CD4-positive, CD25-positive, alpha-beta regulatory T cell (primary cell): ENCODE results near the gene SMCHD1. TPM values are rescaled to one million over a fixed set of nuclear protein-coding genes. Genes with fewer than 3 reads are reported as not detected.

Experiments
- ATAC-seq, 2 donors: fragments of 150-1000 bp; cut with Tn5 transposase; one replicate each; pipeline ENCODE4 v1.10.0; 2021; ENCODE audit warnings: low read depth in 2 of 2, moderate number of reproducible peaks in 2 of 2, moderate library complexity in 1 of 2
- DNase-seq, 3 donors: peaks; one replicate each; pipeline versions ENCODE4 v3.0.0 to v3.0.0-alpha.2; 2012 to 2022; ENCODE audit warnings: mixed read lengths in 1 of 3
- H3K27ac ChIP-seq: one replicate; pipeline ENCODE4 v1.7.0; 2013; ENCODE audit warnings: mild to moderate bottlenecking, low read length; ENCODE audit not compliant: insufficient read depth, poor library complexity, severe bottlenecking
- H3K27me3 ChIP-seq: one replicate; pipeline ENCODE4 v1.7.0; 2013; ENCODE audit warnings: low read length; ENCODE audit not compliant: control insufficient read depth, insufficient read depth
- H3K36me3 ChIP-seq: one replicate; pipeline ENCODE4 v1.7.0; 2013; ENCODE audit warnings: mild to moderate bottlenecking, low read length, moderate library complexity; ENCODE audit not compliant: control insufficient read depth, insufficient read depth
- H3K4me1 ChIP-seq: 2 replicates; pipeline ENCODE4 v1.7.0; 2013; ENCODE audit warnings: mild to moderate bottlenecking, low read length; ENCODE audit not compliant: insufficient read depth, control insufficient read depth, poor library complexity, severe bottlenecking
- H3K4me3 ChIP-seq: one replicate; pipeline ENCODE4 v1.7.0; 2013; ENCODE audit warnings: low read depth, mild to moderate bottlenecking, low read length, moderate library complexity
- H3K9me3 ChIP-seq, 2 experiments: 1 replicate in 1 of 2; 2 replicates in 1 of 2; pipeline ENCODE4 v1.7.0; 2013; ENCODE audit warnings: low read length in 2 of 2, mild to moderate bottlenecking in 1 of 2, moderate library complexity in 1 of 2; ENCODE audit not compliant: control insufficient read depth in 2 of 2
- H3K27ac Mint-ChIP-seq, 3 donors: one replicate each; pipeline ENCODE4 v1.8.0; 2020 to 2022; ENCODE audit warnings: mild to moderate bottlenecking in 3 of 3, mixed read lengths in 3 of 3, moderate library complexity in 2 of 3
- H3K27me3 Mint-ChIP-seq: one replicate; pipeline ENCODE4 v1.8.0; 2022; ENCODE audit warnings: mild to moderate bottlenecking, mixed read lengths
- H3K36me3 Mint-ChIP-seq: one replicate; pipeline ENCODE4 v1.8.0; 2020; ENCODE audit warnings: mixed read lengths
- H3K4me1 Mint-ChIP-seq, 4 donors: one replicate each; pipeline ENCODE4 v1.8.0; 2020 to 2022; ENCODE audit warnings: mixed read lengths in 4 of 4, mild to moderate bottlenecking in 1 of 4
- H3K4me3 Mint-ChIP-seq, 4 donors: one replicate each; pipeline ENCODE4 v1.8.0; 2020 to 2022; ENCODE audit warnings: mild to moderate bottlenecking in 4 of 4, mixed read lengths in 4 of 4, moderate library complexity in 3 of 4
- H3K9me3 Mint-ChIP-seq, 7 donors: one replicate each; pipeline ENCODE4 v1.8.0; 2020 to 2022; ENCODE audit warnings: mixed read lengths in 7 of 7, mild to moderate bottlenecking in 3 of 7, moderate library complexity in 2 of 7
- polyA plus RNA-seq, 4 donors: library from polyadenylated mRNA; unstranded; fragments of 300-500 nt; fragmentation: Illumina TruSeq; gene quantifications; one replicate each; pipeline ENCODE4 v1.2.3, GENCODE V29; 2021
- total RNA-seq: library from RNA; stranded (reverse); gene quantifications from one replicate; pipeline ENCODE4 v1.2.3, GENCODE V29; 2022

SMCHD1 gene
- total and polyA plus RNA-seq, 5 donors from 2014 or later = 59.1 to 671 (median 66.2) TPM

DNA sequence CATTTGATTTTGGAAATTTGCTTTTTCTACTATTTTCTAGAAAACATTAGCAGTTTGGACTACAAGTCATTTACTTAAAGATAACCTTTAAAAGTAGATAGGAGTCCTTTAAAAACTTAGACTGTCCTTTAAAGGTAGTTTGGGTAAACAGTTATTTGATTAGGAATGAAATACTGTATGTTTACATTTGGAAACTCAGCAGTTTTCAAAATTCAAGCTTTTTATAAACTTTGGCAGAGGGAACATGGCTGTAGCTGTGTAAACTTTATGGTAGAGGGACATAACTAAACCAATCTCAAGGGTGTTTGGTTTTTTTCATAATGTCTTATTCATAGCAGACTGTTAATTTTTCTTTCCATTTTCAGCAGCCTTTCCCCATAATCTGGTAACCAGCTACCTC lies 90.7 kb downstream of the SMCHD1 start:
- H3K27me3 ChIP-seq = no peaks in the 10 kb centered on the region
- H3K4me1 Mint-ChIP-seq = peaks cover 28 to 50% (median 38%) of the 10 kb centered on the region in 4 donors
- no peak overlapping the region for H3K4me3 Mint-ChIP-seq
- ATAC-seq = no peak
- no peaks in the 10 kb centered on the region for H3K27me3 Mint-ChIP-seq
- no peaks in the 10 kb centered on the region for H3K9me3 ChIP-seq
- H3K36me3 ChIP-seq = peaks cover 99% of the 10 kb centered on the region
- peak overlapping the region in 2 of 3 donors; percentile 32 to 45 for H3K27ac Mint-ChIP-seq
- no peak overlapping the region for H3K4me3 ChIP-seq
- H3K27ac ChIP-seq = peak overlapping the region; percentile 6
- no peaks in the 10 kb centered on the region for H3K4me1 ChIP-seq
- no peak for DNase-seq
- H3K36me3 Mint-ChIP-seq = peaks cover 62% of the 10 kb centered on the region
- H3K9me3 Mint-ChIP-seq = no peaks in the 10 kb centered on the region

DNA sequence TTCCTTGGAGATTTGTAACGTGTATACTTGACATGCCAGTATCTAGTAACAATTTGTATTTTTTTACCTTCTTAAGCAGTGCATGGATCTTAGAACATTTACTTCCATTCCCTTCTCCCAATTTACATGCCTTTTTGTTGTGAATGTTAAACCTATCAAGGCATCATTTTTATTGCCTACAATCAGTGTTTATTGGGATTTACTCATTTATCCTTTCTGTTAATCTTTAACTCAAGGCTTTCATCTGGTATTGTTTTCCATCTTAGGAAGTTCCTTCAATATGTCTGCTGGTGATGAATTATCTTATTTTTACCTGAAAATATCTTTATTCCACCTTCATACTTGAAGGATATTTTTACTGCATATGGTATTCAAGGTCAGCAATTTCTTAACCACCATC lies 102.8 kb downstream of the SMCHD1 start:
- DNase-seq (no peak), ATAC-seq (no peak)
- H3K27me3 ChIP-seq = no peaks in the 10 kb centered on the region
- no peaks in the 10 kb centered on the region for H3K9me3 ChIP-seq
- peak overlapping the region in 1 of 4 donors; percentile 62 for H3K4me3 Mint-ChIP-seq
- H3K4me1 ChIP-seq = no peaks in the 10 kb centered on the region
- H3K27ac Mint-ChIP-seq = peak overlapping the region in 1 of 3 donors; percentile 52
- no peak overlapping the region for H3K4me3 ChIP-seq
- peaks cover 40% of the 10 kb centered on the region for H3K36me3 Mint-ChIP-seq
- peaks cover 18 to 28% (median 23%) of the 10 kb centered on the region in 4 donors for H3K4me1 Mint-ChIP-seq
- peaks cover 92% of the 10 kb centered on the region for H3K36me3 ChIP-seq
- H3K27me3 Mint-ChIP-seq = no peaks in the 10 kb centered on the region
- H3K9me3 Mint-ChIP-seq = peaks cover 0 to 2% (median 0%) of the 10 kb centered on the region in 7 donors
- H3K27ac ChIP-seq = no peak overlapping the region

DNA sequence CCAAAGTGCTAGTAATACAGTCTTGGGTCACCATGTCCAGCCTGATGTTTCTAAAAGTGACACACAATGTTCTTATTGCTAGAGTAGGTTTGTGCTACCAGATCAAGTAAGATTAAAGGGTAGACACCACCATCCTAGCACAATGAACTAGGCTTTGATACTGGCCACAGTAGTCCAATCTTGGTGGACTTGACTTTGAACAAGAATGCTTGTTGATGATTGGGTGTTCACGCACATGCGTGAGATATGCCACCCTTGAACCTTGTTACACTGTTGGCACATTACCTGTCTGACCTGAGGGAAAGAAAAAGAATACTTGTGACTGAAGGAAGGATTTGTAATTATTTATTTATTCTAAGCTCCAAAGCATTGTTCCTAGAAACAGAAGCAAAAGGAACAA lies 119.1 kb downstream of the SMCHD1 start:
- H3K9me3 ChIP-seq = no peaks in the 10 kb centered on the region
- no peak overlapping the region for H3K4me3 ChIP-seq
- ATAC-seq (no peak), DNase-seq (no peak)
- Mint-ChIP-seq H3K36me3 (peaks cover 52% of the 10 kb centered on the region), H3K4me1 (peaks cover 4 to 12% (median 8%) of the 10 kb centered on the region in 4 donors), H3K27ac (peak overlapping the region in 1 of 3 donors; percentile 38), H3K9me3 (no peaks in the 10 kb centered on the region), H3K4me3 (no peak overlapping the region), H3K27me3 (no peaks in the 10 kb centered on the region)
- no peaks in the 10 kb centered on the region for H3K27me3 ChIP-seq
- peaks cover 99% of the 10 kb centered on the region for H3K36me3 ChIP-seq
- H3K27ac ChIP-seq = no peak overlapping the region
- no peaks in the 10 kb centered on the region for H3K4me1 ChIP-seq

DNA sequence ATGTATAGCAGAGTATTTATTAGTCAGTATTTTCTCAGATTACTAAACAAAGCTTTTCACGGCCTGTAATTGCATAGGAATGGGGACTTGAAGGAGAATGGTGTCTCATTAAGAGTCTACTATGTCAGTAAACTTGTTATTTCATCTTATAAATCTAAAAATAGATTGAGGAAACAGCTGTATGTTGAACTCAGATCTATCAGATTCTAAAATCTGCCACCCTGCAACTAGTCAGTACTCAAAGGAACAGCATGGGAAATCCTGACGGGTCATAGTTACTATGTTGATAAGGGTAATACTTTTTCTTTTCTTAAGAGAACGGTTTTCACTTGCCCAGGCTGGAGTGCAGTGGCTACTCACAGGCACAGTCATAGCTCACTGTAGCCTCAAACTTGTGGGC lies 121.1 kb downstream of the SMCHD1 start:
- Mint-ChIP-seq H3K27me3 (no peaks in the 10 kb centered on the region), H3K9me3 (no peaks in the 10 kb centered on the region), H3K36me3 (peaks cover 49% of the 10 kb centered on the region), H3K4me1 (peaks cover 4 to 12% (median 8%) of the 10 kb centered on the region in 4 donors), H3K4me3 (no peak overlapping the region), H3K27ac (peak overlapping the region in 1 of 3 donors; percentile 63)
- Histone ChIP-seq H3K4me1 (no peaks in the 10 kb centered on the region), H3K36me3 (peaks cover 95% of the 10 kb centered on the region), H3K27me3 (no peaks in the 10 kb centered on the region), H3K4me3 (no peak overlapping the region), H3K9me3 (no peaks in the 10 kb centered on the region), H3K27ac (no peak overlapping the region)
- ATAC-seq (no peak), DNase-seq (no peak)

DNA sequence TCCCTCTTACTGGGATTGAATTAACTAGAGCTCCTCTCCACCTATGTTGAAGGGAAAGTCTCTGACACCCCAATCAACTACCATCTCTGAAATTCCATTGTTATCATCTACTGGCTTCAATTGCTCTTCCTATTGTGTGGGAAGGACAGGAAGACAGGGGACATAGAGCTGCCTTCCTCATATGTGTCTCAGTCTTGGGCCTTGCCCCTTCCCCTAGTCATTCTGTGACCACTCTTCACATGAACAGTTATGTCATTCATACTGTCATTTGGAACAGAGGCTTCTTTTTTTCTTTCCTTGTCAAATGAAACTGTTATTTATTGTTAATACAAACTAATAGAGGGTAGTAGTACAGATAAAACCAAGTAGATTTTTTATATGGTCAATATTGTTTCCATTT lies 121.7 kb downstream of the SMCHD1 start:
- no peaks in the 10 kb centered on the region for H3K9me3 ChIP-seq
- H3K36me3 ChIP-seq = peaks cover 95% of the 10 kb centered on the region
- no peak overlapping the region for H3K27ac ChIP-seq
- H3K27me3 ChIP-seq = no peaks in the 10 kb centered on the region
- H3K4me1 Mint-ChIP-seq = peaks cover 4 to 13% (median 10%) of the 10 kb centered on the region in 4 donors
- H3K9me3 Mint-ChIP-seq = no peaks in the 10 kb centered on the region
- peaks cover 49% of the 10 kb centered on the region for H3K36me3 Mint-ChIP-seq
- DNase-seq = no peak
- H3K4me1 ChIP-seq = no peaks in the 10 kb centered on the region
- H3K4me3 Mint-ChIP-seq = no peak overlapping the region
- no peak for ATAC-seq
- no peaks in the 10 kb centered on the region for H3K27me3 Mint-ChIP-seq
- H3K4me3 ChIP-seq = no peak overlapping the region
- peak overlapping the region in 2 of 3 donors; percentile 61 to 93 for H3K27ac Mint-ChIP-seq

DNA sequence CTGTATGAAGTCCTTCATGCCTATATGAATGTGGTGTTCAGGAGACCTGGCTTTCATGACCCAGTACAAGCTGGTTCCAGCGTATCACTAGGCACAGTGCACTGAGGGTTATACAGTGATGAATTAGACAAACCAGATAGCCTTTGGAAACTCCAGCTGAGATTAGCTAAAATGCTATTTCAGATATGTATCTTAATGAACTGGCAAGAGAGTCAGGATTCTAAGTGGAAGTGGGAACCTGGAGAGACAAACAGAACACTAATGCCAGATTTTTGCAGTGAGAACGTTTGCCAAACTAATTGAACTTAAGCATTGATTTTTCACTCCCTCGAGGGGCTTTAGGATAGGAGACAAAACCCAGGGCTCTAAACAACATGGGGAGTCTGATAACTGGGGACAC lies 125.2 kb downstream of the SMCHD1 start:
- H3K36me3 ChIP-seq = peaks cover 94% of the 10 kb centered on the region
- peak overlapping the region in 1 of 3 donors; percentile 71 for H3K27ac Mint-ChIP-seq

DNA sequence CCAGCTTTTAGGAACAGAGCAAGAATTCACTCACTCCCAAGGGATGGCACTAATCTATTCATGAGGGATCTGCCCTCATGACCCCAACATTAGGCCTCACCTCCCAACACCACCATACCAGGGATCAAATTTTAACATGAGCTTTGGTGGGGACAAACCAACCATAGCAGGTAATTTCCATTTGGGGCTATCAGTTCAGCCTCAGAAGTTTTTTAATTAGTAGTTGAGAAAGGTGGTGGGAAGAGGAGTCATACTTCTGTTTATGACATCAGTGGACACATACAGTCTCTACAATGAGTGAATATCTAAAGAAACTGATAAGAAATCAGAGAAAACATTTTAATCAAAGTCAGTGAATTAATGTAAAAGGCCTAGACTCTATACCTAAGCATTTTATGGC lies 131.7 kb downstream of the SMCHD1 start:
- H3K36me3 Mint-ChIP-seq = peaks cover 28% of the 10 kb centered on the region
- ATAC-seq = no peak
- H3K36me3 ChIP-seq = peaks cover 94% of the 10 kb centered on the region

More for the DNA sequence above, 125.2 kb downstream of the SMCHD1 start:
- no peaks in the 10 kb centered on the region for H3K27me3 ChIP-seq
- H3K4me3 Mint-ChIP-seq = peak overlapping the region in 1 of 4 donors; percentile 3
- no peaks in the 10 kb centered on the region for H3K9me3 Mint-ChIP-seq
- H3K36me3 Mint-ChIP-seq = peaks cover 51% of the 10 kb centered on the region
- H3K4me1 Mint-ChIP-seq = peaks cover 0 to 14% (median 10%) of the 10 kb centered on the region in 4 donors
- H3K27ac ChIP-seq = no peak overlapping the region
- DNase-seq (no peak), ATAC-seq (no peak)
- H3K4me1 ChIP-seq = no peaks in the 10 kb centered on the region
- no peak overlapping the region for H3K4me3 ChIP-seq
- no peaks in the 10 kb centered on the region for H3K27me3 Mint-ChIP-seq
- no peaks in the 10 kb centered on the region for H3K9me3 ChIP-seq

DNA sequence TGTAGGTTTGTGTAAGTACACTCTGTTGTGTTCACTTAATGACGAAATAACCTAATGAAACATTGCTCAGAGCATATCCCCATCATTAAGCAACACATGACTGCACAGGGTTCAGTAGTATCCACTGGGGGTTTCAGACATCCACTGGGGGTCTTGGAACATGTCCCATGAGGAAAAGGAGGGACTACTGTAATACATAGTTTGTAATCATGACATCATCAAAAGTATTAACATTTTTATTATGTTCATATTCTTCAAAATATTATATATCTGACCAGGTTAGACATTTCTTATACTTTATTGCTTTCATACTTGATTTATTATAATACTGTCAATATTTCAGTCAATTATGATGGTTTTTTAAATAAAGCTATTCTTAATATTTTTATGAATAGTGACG lies 136.9 kb downstream of the SMCHD1 start:
- Histone ChIP-seq H3K4me1 (no peaks in the 10 kb centered on the region), H3K36me3 (peaks cover 90% of the 10 kb centered on the region), H3K27me3 (no peaks in the 10 kb centered on the region), H3K4me3 (no peak overlapping the region), H3K27ac (no peak overlapping the region), H3K9me3 (no peaks in the 10 kb centered on the region)
- H3K36me3 Mint-ChIP-seq = peaks cover 31% of the 10 kb centered on the region
- H3K4me3 Mint-ChIP-seq = no peak overlapping the region
- DNase-seq (no peak), ATAC-seq (no peak)
- H3K4me1 Mint-ChIP-seq = peaks cover 8 to 25% (median 11%) of the 10 kb centered on the region in 4 donors
- H3K27ac Mint-ChIP-seq = peak overlapping the region in 1 of 3 donors; percentile 67
- H3K9me3 Mint-ChIP-seq = no peaks in the 10 kb centered on the region
- no peaks in the 10 kb centered on the region for H3K27me3 Mint-ChIP-seq

More for the DNA sequence above, 131.7 kb downstream of the SMCHD1 start:
- Histone ChIP-seq H3K27me3 (no peaks in the 10 kb centered on the region), H3K9me3 (no peaks in the 10 kb centered on the region), H3K4me1 (no peaks in the 10 kb centered on the region), H3K27ac (no peak overlapping the region), H3K4me3 (no peak overlapping the region)
- Mint-ChIP-seq H3K27ac (peak overlapping the region in 1 of 3 donors; percentile 9), H3K4me3 (peak overlapping the region in 1 of 4 donors; percentile 20), H3K27me3 (no peaks in the 10 kb centered on the region), H3K4me1 (peaks cover 8 to 13% (median 9%) of the 10 kb centered on the region in 4 donors), H3K9me3 (no peaks in the 10 kb centered on the region)
- no peak for DNase-seq
